ENCODE data around the gene CLEC6A. TPM values are rescaled to one million over a fixed set of nuclear protein-coding genes. Genes with fewer than 3 reads are reported as not detected.

Gene CLEC6A
- total and polyA plus RNA-seq, 2 of the 8 experiments (the other 6 are each of a cell fraction or from before 2014, with no cell fraction given), result not detected

DNA sequence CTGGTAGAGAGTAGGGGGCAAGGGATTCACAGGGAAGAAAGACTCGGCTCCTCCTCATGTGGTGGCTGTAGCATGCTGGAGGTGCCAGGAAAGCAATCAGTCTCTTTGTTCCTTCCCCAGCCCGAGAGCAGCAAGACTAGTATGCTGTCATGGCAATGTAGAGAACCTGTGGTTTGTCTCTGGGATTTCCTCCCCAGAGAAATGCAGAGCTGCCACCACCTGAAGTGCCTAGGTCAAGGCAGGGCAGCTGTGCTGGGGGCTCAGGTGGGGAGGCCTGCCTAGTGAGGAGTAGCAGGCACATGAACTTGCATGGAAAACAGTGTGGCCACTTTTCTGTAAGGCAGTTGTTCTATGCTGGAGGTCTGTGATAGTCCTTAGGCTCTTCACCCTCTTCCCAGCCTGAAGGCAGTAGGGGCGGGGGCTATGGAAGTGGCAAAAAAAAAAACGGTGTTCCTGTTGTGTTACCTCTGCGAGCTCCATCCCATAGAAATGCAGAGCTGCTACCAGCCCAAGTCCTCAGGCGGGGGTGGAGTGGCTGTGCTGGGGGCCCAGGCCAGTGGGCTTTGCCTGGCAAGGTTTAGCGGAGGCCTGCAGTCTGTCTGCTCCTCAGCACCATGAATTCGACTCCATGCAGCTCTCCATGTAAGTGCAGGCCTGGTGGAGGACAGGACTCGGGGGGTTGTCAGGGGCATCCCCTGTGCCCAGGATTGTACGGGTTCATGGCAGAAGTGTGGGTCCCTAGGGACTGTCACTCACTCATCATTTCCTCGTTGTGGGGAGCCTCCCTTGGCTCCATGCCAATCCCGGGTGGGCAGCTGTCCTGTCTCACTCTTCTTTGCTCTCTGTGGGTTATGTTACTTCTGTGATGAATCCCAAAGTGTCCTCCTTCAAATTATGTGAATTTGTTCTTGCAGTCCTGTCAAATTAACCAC is 53.4 kb downstream of the CLEC6A start:
- H3K79me1 ChIP-seq (ENCODE audit: low read depth, low read length), result no peaks in the 10 kb centered on the region
- H2AFZ ChIP-seq (ENCODE audit: low read length), result peak overlapping the region; percentile 82; the same call in 1 of the 2 replicates
- H3K18ac ChIP-seq (ENCODE audit: extremely low read depth, low read length), result peak overlapping the region; percentile 48; the same call in 1 of the 2 replicates
- H3K27me3 ChIP-seq (replicated peaks in 1 of 4; ENCODE audit: control insufficient read depth in 3 of 4, extremely low read depth in 1 of 4, insufficient read depth in 3 of 4, low read length in 3 of 4), result no peaks in the 10 kb centered on the region
- no peak overlapping the region for H3K14ac ChIP-seq (ENCODE audit: insufficient read length)
- no peaks in the 10 kb centered on the region for H3K36me3 ChIP-seq (ENCODE audit: control insufficient read depth in 2 of 4, insufficient read depth in 4 of 4, low read length in 3 of 4)
- peaks cover 0 to 17% (median 11%) of the 10 kb centered on the region in 4 experiments; a peak in 6 of 7 replicates for H3K4me1 ChIP-seq (replicated peaks in 1 of 4; ENCODE audit: control insufficient read depth in 3 of 4, insufficient read depth in 4 of 4, low read length in 3 of 4)
- no peak for FAIRE-seq
- H4K8ac ChIP-seq (ENCODE audit: extremely low read depth, insufficient read depth, low read length), result no peak overlapping the region; the same call in 1 of the 2 replicates
- no peak overlapping the region for H2AK5ac ChIP-seq (ENCODE audit: low read depth, low read length)
- no peak overlapping the region for H2BK120ac ChIP-seq (replicated peaks; ENCODE audit: low read depth, low read length)
- 78% methylated on average over 12 of the region's 12 CpGs; no CpG with 5 or more reads in 1 of the 2 experiments for WGBS, 2 experiments (ENCODE audit: extremely low coverage in 1 of 2, insufficient coverage in 1 of 2, insufficient read length in 1 of 2, insufficient replicate concordance in 2 of 2, low coverage in 1 of 2, low lambda C conversion rate in 2 of 2, missing lambda C conversion rate in 1 of 2)
- DNase-seq (ENCODE audit: low read depth in 1 of 2, low spot score in 2 of 2), result no peak
- H4K20me1 ChIP-seq (replicated peaks in 1 of 2; ENCODE audit: control insufficient read depth in 1 of 2, insufficient read depth in 2 of 2, low read length in 2 of 2), result no peaks in the 10 kb centered on the region
- H3K27ac ChIP-seq (ENCODE audit: low read depth, low read length), result no peak overlapping the region
- no peak overlapping the region for H3K56ac ChIP-seq (replicated peaks; ENCODE audit: insufficient read length, low read depth, low read length)
- H3K4me2 ChIP-seq (ENCODE audit: insufficient read depth in 1 of 2, low read depth in 2 of 2, low read length in 2 of 2), result peak overlapping the region in 1 of 2 experiments; percentile 39; a peak in 2 of 4 replicates
- H3K9me3 ChIP-seq (ENCODE audit: insufficient read depth in 2 of 2, low read depth in 1 of 2, low read length in 1 of 2), result no peaks in the 10 kb centered on the region
- peak overlapping the region; percentile 49; the same call in 1 of the 2 replicates for H2BK5ac ChIP-seq (ENCODE audit: low read depth, low read length)
- H2BK20ac ChIP-seq (ENCODE audit: low read length), result peak overlapping the region; percentile 66; the same call in 1 of the 2 replicates
- peak overlapping the region; percentile 81; the same call in 1 of the 2 replicates for H2BK15ac ChIP-seq (ENCODE audit: low read length)
- peak overlapping the region; percentile 20 for H4K91ac ChIP-seq (replicated peaks; ENCODE audit: insufficient read length, low read length)
- no peaks in the 10 kb centered on the region for H3K23me2 ChIP-seq (ENCODE audit: low read depth, low read length)
- H2BK12ac ChIP-seq (ENCODE audit: low read depth, low read length), result peak overlapping the region; percentile 77; the same call in 1 of the 2 replicates
- H3K4me3 ChIP-seq (ENCODE audit: extremely low read depth in 1 of 4, insufficient read depth in 2 of 4, low read depth in 3 of 4, low read length in 4 of 4), result no peak overlapping the region
- H3K23ac ChIP-seq (ENCODE audit: insufficient read length), result no peak overlapping the region
- H4K5ac ChIP-seq (ENCODE audit: insufficient read length, low read depth, low read length), result no peak overlapping the region
- ChIA-PET CTCF (ENCODE audit: partially characterized antibody) (interaction anchor here (0.8 to 1.7 kb wide), 4 partner anchors 17 to 172 kb away, joined by 3 to 7 read pairs (median 3); no protein-coding TSS in a partner anchor), POLR2A (ENCODE audit: partially characterized antibody) (no interaction called here)
- H3K4ac ChIP-seq (replicated peaks; ENCODE audit: insufficient read length, low read depth, low read length), result no peak overlapping the region
- H3K79me2 ChIP-seq (ENCODE audit: control insufficient read depth in 1 of 2, insufficient read depth in 2 of 2, low read length in 2 of 2), result no peaks in the 10 kb centered on the region
- 0 out of 7 replicates have a peak overlapping the region, but pooled peaks of 1 of the 4 experiments have one; percentile 10 for H3K9ac ChIP-seq (replicated peaks in 1 of 4; ENCODE audit: extremely low read depth in 1 of 4, low read depth in 3 of 4, low read length in 3 of 4)
- TF ChIP-seq CHD1 (IDR thresholded peaks at IDR 0.05; ENCODE audit: low read depth, low read length), result no peak
- TF ChIP-seq, protein P1, sequence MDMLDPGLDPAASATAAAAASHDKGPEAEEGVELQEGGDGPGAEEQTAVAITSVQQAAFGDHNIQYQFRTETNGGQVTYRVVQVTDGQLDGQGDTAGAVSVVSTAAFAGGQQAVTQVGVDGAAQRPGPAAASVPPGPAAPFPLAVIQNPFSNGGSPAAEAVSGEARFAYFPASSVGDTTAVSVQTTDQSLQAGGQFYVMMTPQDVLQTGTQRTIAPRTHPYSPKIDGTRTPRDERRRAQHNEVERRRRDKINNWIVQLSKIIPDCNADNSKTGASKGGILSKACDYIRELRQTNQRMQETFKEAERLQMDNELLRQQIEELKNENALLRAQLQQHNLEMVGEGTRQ (IDR thresholded peaks at IDR 0.05; ENCODE audit: low read length), result no peak
- no peak for TF ChIP-seq KDM5A (IDR thresholded peaks at IDR 0.05; ENCODE audit: low read length)
- TF ChIP-seq KDM4A (IDR thresholded peaks at IDR 0.05; ENCODE audit: low read depth, low read length, severe bottlenecking), result no peak
- no peak for TF ChIP-seq RBBP5 (IDR thresholded peaks at IDR 0.05; ENCODE audit: borderline replicate concordance, low read depth, low read length)
- TF ChIP-seq PHF8 (conservative IDR thresholded peaks at IDR 0.05; ENCODE audit: low read depth, low read length), result no peak
- no peak for TF ChIP-seq POU5F1 (IDR thresholded peaks at IDR 0.05; ENCODE audit: low read depth, low read length)
- no peak for TF ChIP-seq TAF1 (IDR thresholded peaks at IDR 0.05; ENCODE audit: low read depth, low read length)
- TF ChIP-seq E2F6 (IDR thresholded peaks at IDR 0.05), result no peak

All from H1 (cell line).